PC-3 (cell line): ENCODE measurements around the gene MRPS21. TPM values are rescaled to one million over a fixed set of nuclear protein-coding genes. Genes with fewer than 3 reads are reported as not detected.

ENCODE experiments used
- ATAC-seq: fragments of 200-7000 bp; cut with Tn5 transposase; 2 replicates; pipeline ENCODE4 v1.9.1; 2020; ENCODE audit warnings: mild to moderate bottlenecking, moderate library complexity
- BruUV-seq: library from RNA; stranded (reverse); fragments of 400-500 nt; replicated peaks from 2 replicates; lab custom pipeline; 2021; lab: Mats Ljungman, UMichigan
- CTCF ChIA-PET: fragments of 300-600 bp; sonication (Branson Sonifier 250); formaldehyde crosslinking; loops from one replicate; lab custom pipeline; 2022; ENCODE audit warnings: antibody characterized with exemption; lab: Charles Lee
- POLR2A ChIA-PET: fragments of 300-600 bp; sonication (Branson Sonifier 250); formaldehyde crosslinking; loops from one replicate; lab custom pipeline; 2022; ENCODE audit warnings: antibody characterized with exemption; ENCODE audit not compliant: unreplicated experiment; lab: Charles Lee
- DNase-seq: peaks from one replicate; pipeline ENCODE4 v3.0.0-alpha.2; 2015
- H2AFZ ChIP-seq: fragments of 300-600 bp; sonication (generic); 2 replicates; pipeline ENCODE4 v1.6.0; 2016; ENCODE audit warnings: antibody characterized with exemption, low read length
- H3F3A ChIP-seq: fragments of 300-600 bp; sonication (generic); one replicate; pipeline ENCODE4 v1.6.0; 2017; ENCODE audit warnings: antibody characterized with exemption, low read length, control low read depth, mild to moderate bottlenecking; ENCODE audit not compliant: unreplicated experiment
- H3K27ac ChIP-seq: fragments of 300-600 bp; sonication (generic); 2 replicates; pipeline ENCODE4 v1.5.1; 2016; ENCODE audit warnings: mild to moderate bottlenecking, low read length
- H3K27me3 ChIP-seq: fragments of 300-600 bp; sonication (generic); 2 replicates; pipeline ENCODE4 v1.6.1; 2016; ENCODE audit warnings: low read length, mixed read lengths
- H3K36me3 ChIP-seq: fragments of 300-600 bp; sonication (generic); 2 replicates; pipeline ENCODE4 v1.6.1; 2016; ENCODE audit warnings: low read depth, mixed run types, low read length, mixed read lengths
- H3K4me1 ChIP-seq: fragments of 300-600 bp; sonication (generic); 2 replicates; pipeline ENCODE4 v1.5.1; 2016; ENCODE audit warnings: low read length; ENCODE audit not compliant: insufficient read depth
- H3K4me2 ChIP-seq: fragments of 300-600 bp; sonication (generic); 2 replicates; pipeline ENCODE4 v1.6.0; 2016; ENCODE audit warnings: low read length
- H3K4me3 ChIP-seq: fragments of 300-600 bp; sonication (generic); 2 replicates; pipeline ENCODE4 v1.5.1; 2016; ENCODE audit warnings: mild to moderate bottlenecking, low read length, mixed read lengths
- H3K79me2 ChIP-seq: fragments of 300-600 bp; sonication (generic); 2 replicates; pipeline ENCODE4 v1.6.1; 2017; ENCODE audit warnings: low read length, mixed read lengths
- H3K9ac ChIP-seq: fragments of 300-600 bp; sonication (generic); 2 replicates; pipeline ENCODE4 v1.6.0; 2016; ENCODE audit warnings: mild to moderate bottlenecking, low read length
- H3K9me2 ChIP-seq: fragments of 300-600 bp; sonication (generic); replicated peaks from 2 replicates; pipeline ENCODE4 v1.6.1; 2016; ENCODE audit warnings: mixed run types, low read length, mixed read lengths
- H3K9me3 ChIP-seq: fragments of 300-600 bp; sonication (generic); 2 replicates; pipeline ENCODE4 v1.6.1; 2016; ENCODE audit warnings: low read length, mixed read lengths
- H4K20me1 ChIP-seq: fragments of 300-600 bp; sonication (generic); 2 replicates; pipeline ENCODE4 v1.6.1; 2016; ENCODE audit warnings: low read length, mixed read lengths
- CTCF ChIP-seq: fragments of 300-600 bp; sonication (generic); conservative IDR thresholded peaks from 2 replicates; pipeline ENCODE4 v1.5.1; 2017; ENCODE audit warnings: antibody characterized with exemption, low read depth, mild to moderate bottlenecking, low read length
- EZH2 ChIP-seq: fragments of 300-600 bp; sonication (generic); IDR thresholded peaks from one replicate; pipeline ENCODE4 v1.6.1; 2017; ENCODE audit warnings: antibody characterized with exemption, mild to moderate bottlenecking, low read length; ENCODE audit not compliant: unreplicated experiment
- EZH2phosphoT487 ChIP-seq: fragments of 300-600 bp; sonication (generic); IDR thresholded peaks from 2 replicates; pipeline ENCODE4 v1.6.1; 2018; ENCODE audit warnings: mild to moderate bottlenecking, antibody characterized with exemption, low read length, borderline replicate concordance
- intact Hi-C: fragments of 100-400 bp; cut with micrococcal nuclease; formaldehyde crosslinking; loops from 2 replicates; pipeline ENCODE4 v1.9.0; 2023
- total RNA-seq: library from RNA; depleted of rRNA; stranded (reverse); fragments of >200 nt; gene quantifications from 2 replicates; pipeline ENCODE4 v1.2.3, GENCODE V29; 2014

MRPS21 gene
- total RNA-seq, 1 experiment from 2014 or later, result 124 TPM

- Histone ChIP-seq H3K4me3 (no peak overlapping the region), H3K4me1 (peaks cover 55% of the 10 kb centered on the region), H3K36me3 (no peaks in the 10 kb centered on the region), H3K9me2 (no peaks in the 10 kb centered on the region), H2AFZ (no peak overlapping the region), H3K27me3 (no peaks in the 10 kb centered on the region), H3K4me2 (peak overlapping the region; percentile 61; the same call in 1 of the 2 replicates), H3K27ac (no peak overlapping the region), H3K79me2 (no peaks in the 10 kb centered on the region), H3K9me3 (no peaks in the 10 kb centered on the region), H4K20me1 (no peaks in the 10 kb centered on the region), H3K9ac (no peak overlapping the region), H3F3A (peaks cover 8% of the 10 kb centered on the region)
- ChIA-PET CTCF (interaction anchor here (1.9 kb wide), 1 partner anchor 22 kb away, joined by 9 read pairs; no protein-coding TSS in a partner anchor), POLR2A (no interaction called here)
- TF ChIP-seq CTCF (no peak), EZH2 (no peak)
- no TSS peak for BruUV-seq
- intact Hi-C loops, result loop anchor here (10.0 kb wide), 2 partner anchors 206 to 276 kb away; no protein-coding TSS in a partner anchor
- DNase-seq (no peak), ATAC-seq (no peak)
Measured at GRCh38 chr1:150259217-150259616, 34.4 kb upstream of the MRPS21 start.

GRCh38 chr1:150259758-150260669 lies 33.6 kb upstream of the MRPS21 start:
- no TSS peak for BruUV-seq
- Histone ChIP-seq H3F3A (peaks cover 8% of the 10 kb centered on the region), H3K9ac (no peak overlapping the region), H4K20me1 (no peaks in the 10 kb centered on the region), H3K4me3 (peak overlapping the region; percentile 29; the same call in 1 of the 2 replicates), H3K9me2 (no peaks in the 10 kb centered on the region), H3K36me3 (peaks cover 6% of the 10 kb centered on the region; the same call in 1 of the 2 replicates), H3K9me3 (no peaks in the 10 kb centered on the region), H3K4me2 (peak overlapping the region; percentile 61), H3K79me2 (no peaks in the 10 kb centered on the region), H3K27me3 (no peaks in the 10 kb centered on the region), H2AFZ (peak overlapping the region; percentile 20), H3K27ac (0 out of 2 replicates have a peak overlapping the region, but pooled peaks have one; percentile 0), H3K4me1 (peaks cover 55% of the 10 kb centered on the region)
- intact Hi-C loops, result loop anchor here (10.0 kb wide), 2 partner anchors 205 to 275 kb away; no protein-coding TSS in a partner anchor
- ChIA-PET CTCF (interaction anchor here (1.9 kb wide), 1 partner anchor 21 kb away, joined by 9 read pairs; no protein-coding TSS in a partner anchor), POLR2A (interaction anchor here (0.6 kb wide), 1 partner anchor 104 kb away, joined by 4 read pairs; the partner anchor contains the start of gene RPRD2)
- TF ChIP-seq EZH2, result no peak
- no peak for TF ChIP-seq EZH2phosphoT487
- TF ChIP-seq CTCF, result no peak
- ATAC-seq (peak; percentile 18), DNase-seq (peak; percentile 76)
